Lower leg skin (tissue), 3 donors: ENCODE data around the gene ACSL1.

Source experiments
- POLR2A ChIP-seq, 2 donors: fragments of 450-650 bp; IDR thresholded peaks; one replicate each; pipeline ENCODE4 v1.6.1; 2016 to 2017; ENCODE audit warnings: antibody characterized with exemption in 2 of 2, mild to moderate bottlenecking in 1 of 2, moderate library complexity in 1 of 2
- TF ChIP-seq, protein P1 (sequence below), 3 donors: fragments of 450-650 bp; IDR thresholded peaks; one replicate each; pipeline ENCODE4 v1.5.1; 2016; ENCODE audit warnings: antibody characterized with exemption in 3 of 3, mild to moderate bottlenecking in 3 of 3, moderate library complexity in 2 of 3

DNA sequence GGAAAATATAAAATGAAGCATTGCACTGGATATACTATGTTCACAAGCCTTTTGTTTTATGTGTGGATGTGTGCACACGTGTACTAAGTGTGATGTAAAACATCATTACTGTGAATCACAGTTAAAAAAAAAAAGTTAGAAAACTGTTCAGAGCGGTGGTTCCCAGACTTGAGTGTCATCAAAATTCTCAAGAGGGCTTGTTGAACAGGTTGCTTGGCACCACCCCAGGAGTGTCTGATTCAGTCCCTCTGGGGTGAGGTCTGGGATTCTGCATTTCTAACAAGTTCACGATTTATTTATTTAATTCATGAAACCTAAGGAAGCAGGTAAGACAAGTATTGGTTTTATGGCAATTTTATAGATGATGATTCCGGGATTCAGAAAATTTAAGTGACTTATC lies 93.6 kb downstream of the ACSL1 start:
- TF ChIP-seq, protein P1, sequence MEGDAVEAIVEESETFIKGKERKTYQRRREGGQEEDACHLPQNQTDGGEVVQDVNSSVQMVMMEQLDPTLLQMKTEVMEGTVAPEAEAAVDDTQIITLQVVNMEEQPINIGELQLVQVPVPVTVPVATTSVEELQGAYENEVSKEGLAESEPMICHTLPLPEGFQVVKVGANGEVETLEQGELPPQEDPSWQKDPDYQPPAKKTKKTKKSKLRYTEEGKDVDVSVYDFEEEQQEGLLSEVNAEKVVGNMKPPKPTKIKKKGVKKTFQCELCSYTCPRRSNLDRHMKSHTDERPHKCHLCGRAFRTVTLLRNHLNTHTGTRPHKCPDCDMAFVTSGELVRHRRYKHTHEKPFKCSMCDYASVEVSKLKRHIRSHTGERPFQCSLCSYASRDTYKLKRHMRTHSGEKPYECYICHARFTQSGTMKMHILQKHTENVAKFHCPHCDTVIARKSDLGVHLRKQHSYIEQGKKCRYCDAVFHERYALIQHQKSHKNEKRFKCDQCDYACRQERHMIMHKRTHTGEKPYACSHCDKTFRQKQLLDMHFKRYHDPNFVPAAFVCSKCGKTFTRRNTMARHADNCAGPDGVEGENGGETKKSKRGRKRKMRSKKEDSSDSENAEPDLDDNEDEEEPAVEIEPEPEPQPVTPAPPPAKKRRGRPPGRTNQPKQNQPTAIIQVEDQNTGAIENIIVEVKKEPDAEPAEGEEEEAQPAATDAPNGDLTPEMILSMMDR (IDR thresholded peaks at IDR 0.05) = no peak
- no peak for TF ChIP-seq POLR2A (IDR thresholded peaks at IDR 0.05)
